Mesendoderm (in vitro differentiated cells): Measurements from ENCODE around the gene PLCB1.

Experiments used
- DNase-seq: peaks from one replicate; pipeline ENCODE4 v3.0.0; 2013
- H2AK5ac ChIP-seq: 2 replicates; pipeline ENCODE4 v1.6.1; 2013; ENCODE audit warnings: low read length, inconsistent platforms
- H2BK120ac ChIP-seq: 2 replicates; pipeline ENCODE4 v1.6.1; 2013; ENCODE audit warnings: low read depth, mild to moderate bottlenecking, low read length, moderate library complexity, mixed read lengths
- H2BK15ac ChIP-seq: replicated peaks from 2 replicates; pipeline ENCODE4 v1.6.1; 2013; ENCODE audit warnings: low read depth, mild to moderate bottlenecking, moderate library complexity
- H2BK5ac ChIP-seq: 2 replicates; pipeline ENCODE4 v1.6.1; 2013; ENCODE audit warnings: low read length, inconsistent platforms
- H3K18ac ChIP-seq: 2 replicates; pipeline ENCODE4 v1.6.1; 2013; ENCODE audit warnings: mild to moderate bottlenecking, low read length, mixed read lengths
- H3K23ac ChIP-seq: one replicate; pipeline ENCODE4 v1.6.1; 2013; ENCODE audit warnings: low read length
- H3K27ac ChIP-seq: 2 replicates; pipeline ENCODE4 v1.5.1; 2013; ENCODE audit warnings: low read depth, mild to moderate bottlenecking, inconsistent platforms, low read length, moderate library complexity
- H3K27me3 ChIP-seq: 2 replicates; pipeline ENCODE4 v1.6.1; 2013; ENCODE audit warnings: low read length, control low read depth, mild to moderate bottlenecking, inconsistent platforms; ENCODE audit not compliant: insufficient read depth, poor library complexity
- H3K36me3 ChIP-seq: 2 replicates; pipeline ENCODE4 v1.6.1; 2013; ENCODE audit warnings: low read length, inconsistent platforms; ENCODE audit not compliant: control insufficient read depth, insufficient read depth
- H3K4ac ChIP-seq: one replicate; pipeline ENCODE4 v1.6.1; 2013; ENCODE audit warnings: low read depth, mild to moderate bottlenecking, low read length, moderate library complexity
- H3K4me1 ChIP-seq: 2 replicates; pipeline ENCODE4 v1.6.1; 2013; ENCODE audit warnings: low read depth, low read length, inconsistent platforms; ENCODE audit not compliant: control insufficient read depth
- H3K4me2 ChIP-seq: 2 replicates; pipeline ENCODE4 v1.6.1; 2013; ENCODE audit warnings: low read length
- H3K4me3 ChIP-seq: 2 replicates; pipeline ENCODE4 v1.5.1; 2013; ENCODE audit warnings: mild to moderate bottlenecking, low read length
- H3K56ac ChIP-seq: one replicate; pipeline ENCODE4 v1.6.1; 2013; ENCODE audit warnings: low read length
- H3K79me1 ChIP-seq: 2 replicates; pipeline ENCODE4 v1.6.1; 2013; ENCODE audit warnings: low read length, inconsistent platforms
- H3K79me2 ChIP-seq: 2 replicates; pipeline ENCODE4 v1.6.1; 2013; ENCODE audit warnings: mild to moderate bottlenecking, low read length; ENCODE audit not compliant: control insufficient read depth, insufficient read depth
- H3K9ac ChIP-seq: 2 replicates; pipeline ENCODE4 v1.6.1; 2013; ENCODE audit warnings: low read length, inconsistent platforms
- H4K5ac ChIP-seq: one replicate; pipeline ENCODE4 v1.6.1; 2013; ENCODE audit warnings: low read length
- H4K8ac ChIP-seq: one replicate; pipeline ENCODE4 v1.6.1; 2013; ENCODE audit warnings: low read depth, mild to moderate bottlenecking, control low read depth, low read length, moderate library complexity
- WGBS: extraction: QIAGEN DNeasy Blood & Tissue Kit; methylation state at CpG from one replicate; pipeline ENCODE4 v1.1.7; 2013; ENCODE audit warnings: low lambda C conversion rate, missing lambda C conversion rate; ENCODE audit not compliant: insufficient coverage; ENCODE audit errors: extremely low coverage; 5-methylcytosine and 5-hydroxymethylcytosine counted together

PLCB1 gene

DNA sequence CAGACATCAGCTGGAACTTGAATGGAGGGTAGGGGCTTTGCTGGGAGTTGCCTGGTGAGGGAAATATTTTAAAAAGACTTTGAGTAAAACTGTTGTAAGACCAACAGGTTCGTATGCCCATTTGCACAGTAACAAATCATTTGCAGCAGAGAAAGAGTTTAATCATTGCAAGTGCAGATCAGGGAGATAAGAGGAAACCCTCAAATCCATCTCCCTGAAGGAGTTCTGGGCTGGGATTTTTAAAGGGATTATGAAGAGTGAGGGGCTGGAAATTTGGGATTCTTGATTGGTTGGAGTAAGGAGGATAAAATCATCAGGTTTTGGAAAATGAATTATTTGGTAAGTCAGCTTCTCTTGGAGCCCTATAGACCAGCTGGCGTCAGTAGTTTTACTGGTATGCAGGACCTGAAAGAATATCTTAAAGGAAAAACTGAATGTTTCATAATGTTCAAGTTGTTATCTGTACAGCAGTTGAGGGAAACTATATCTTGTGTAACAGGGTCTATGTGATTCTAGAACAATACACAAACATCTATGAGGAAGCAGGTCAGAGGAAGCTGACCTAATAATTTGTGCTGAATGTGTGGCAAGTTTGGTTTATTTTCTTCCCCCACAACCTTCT is 295.5 kb downstream of the PLCB1 start:
- Histone ChIP-seq H4K5ac (no peak overlapping the region), H2BK120ac (no peak overlapping the region), H3K56ac (no peak overlapping the region), H3K4me2 (no peak overlapping the region), H3K79me2 (no peaks in the 10 kb centered on the region), H3K36me3 (no peaks in the 10 kb centered on the region), H3K27ac (no peak overlapping the region), H2AK5ac (no peak overlapping the region), H3K23ac (no peak overlapping the region), H3K9ac (no peak overlapping the region), H3K4me1 (peaks cover 4% of the 10 kb centered on the region), H2BK15ac (no peak overlapping the region), H3K18ac (no peak overlapping the region), H3K4ac (no peak overlapping the region), H3K4me3 (no peak overlapping the region), H4K8ac (no peak overlapping the region), H2BK5ac (no peak overlapping the region), H3K79me1 (no peaks in the 10 kb centered on the region), H3K27me3 (no peaks in the 10 kb centered on the region)
- no peak for DNase-seq
- no CpG with 5 or more reads among the region's 2 CpGs for WGBS

DNA sequence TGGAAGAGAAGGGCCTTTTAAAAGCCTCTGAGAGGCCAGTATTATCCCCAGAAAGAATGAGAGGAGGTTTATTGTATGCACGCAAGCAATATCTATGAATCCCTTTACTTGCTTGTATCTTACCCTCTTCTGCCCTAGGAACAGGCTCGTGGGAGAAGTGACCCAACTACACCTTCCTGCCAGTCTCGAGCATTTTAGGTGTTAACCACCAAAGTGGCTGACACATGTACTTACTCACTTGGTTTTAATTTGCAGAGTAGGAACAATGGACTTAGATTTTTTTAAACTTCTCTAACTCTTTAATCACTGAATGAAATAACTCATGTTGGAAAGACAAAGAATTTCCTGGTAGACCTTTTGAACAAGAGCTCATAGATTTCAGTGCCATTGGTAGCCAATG is 296.9 kb downstream of the PLCB1 start:
- H3K23ac ChIP-seq, result no peak overlapping the region
- DNase-seq, result no peak
- no peak overlapping the region for H3K4ac ChIP-seq
- H3K27me3 ChIP-seq, result no peaks in the 10 kb centered on the region
- H3K56ac ChIP-seq, result no peak overlapping the region
- H3K4me3 ChIP-seq, result no peak overlapping the region
- no peak overlapping the region for H2BK120ac ChIP-seq
- no peak overlapping the region for H4K5ac ChIP-seq
- H3K27ac ChIP-seq, result no peak overlapping the region
- H2AK5ac ChIP-seq, result no peak overlapping the region
- no peak overlapping the region for H2BK5ac ChIP-seq
- no peak overlapping the region for H3K9ac ChIP-seq
- H3K4me1 ChIP-seq, result peaks cover 7% of the 10 kb centered on the region
- no peak overlapping the region for H2BK15ac ChIP-seq
- H3K36me3 ChIP-seq, result no peaks in the 10 kb centered on the region
- no peak overlapping the region for H3K4me2 ChIP-seq
- H3K18ac ChIP-seq, result no peak overlapping the region
- no CpG with 5 or more reads among the region's 3 CpGs for WGBS
- H3K79me1 ChIP-seq, result no peaks in the 10 kb centered on the region
- H3K79me2 ChIP-seq, result no peaks in the 10 kb centered on the region
- no peak overlapping the region for H4K8ac ChIP-seq

GRCh38 chr20:8431538-8432434 is 299.7 kb downstream of the PLCB1 start:
- H2BK120ac ChIP-seq, result no peak overlapping the region
- peak; percentile 31 for DNase-seq
- H2BK5ac ChIP-seq, result no peak overlapping the region
- H2BK15ac ChIP-seq, result no peak overlapping the region
- H3K23ac ChIP-seq, result no peak overlapping the region
- H3K79me1 ChIP-seq, result no peaks in the 10 kb centered on the region
- H3K36me3 ChIP-seq, result no peaks in the 10 kb centered on the region
- peak overlapping the region; percentile 16 for H3K27ac ChIP-seq
- H3K56ac ChIP-seq, result peak overlapping the region; percentile 57
- H3K18ac ChIP-seq, result peak overlapping the region; percentile 39
- H3K4ac ChIP-seq, result peak overlapping the region; percentile 97
- H3K4me3 ChIP-seq, result no peak overlapping the region
- peak overlapping the region; percentile 78 for H4K8ac ChIP-seq
- no peak overlapping the region for H4K5ac ChIP-seq
- H3K4me1 ChIP-seq, result peaks cover 7% of the 10 kb centered on the region
- H3K4me2 ChIP-seq, result no peak overlapping the region
- H3K27me3 ChIP-seq, result no peaks in the 10 kb centered on the region
- H2AK5ac ChIP-seq, result no peak overlapping the region
- H3K79me2 ChIP-seq, result no peaks in the 10 kb centered on the region
- WGBS, result no CpG with 5 or more reads among the region's 11 CpGs
- no peak overlapping the region for H3K9ac ChIP-seq

GRCh38 chr20:8432435-8433148 is 300.5 kb downstream of the PLCB1 start:
- no peak overlapping the region for H2BK15ac ChIP-seq
- no peak overlapping the region for H4K8ac ChIP-seq
- no peak overlapping the region for H3K4me2 ChIP-seq
- no CpG with 5 or more reads among the region's 7 CpGs for WGBS
- H3K18ac ChIP-seq, result peak overlapping the region; percentile 60
- H3K36me3 ChIP-seq, result no peaks in the 10 kb centered on the region
- H3K79me2 ChIP-seq, result no peaks in the 10 kb centered on the region
- H3K4ac ChIP-seq, result peak overlapping the region; percentile 97
- no peak overlapping the region for H3K56ac ChIP-seq
- H3K27ac ChIP-seq, result peak overlapping the region; percentile 28
- no peak overlapping the region for H4K5ac ChIP-seq
- H3K79me1 ChIP-seq, result no peaks in the 10 kb centered on the region
- peaks cover 7% of the 10 kb centered on the region for H3K4me1 ChIP-seq
- no peak overlapping the region for H2BK5ac ChIP-seq
- peak; percentile 84 for DNase-seq
- no peak overlapping the region for H2AK5ac ChIP-seq
- H3K4me3 ChIP-seq, result no peak overlapping the region
- H3K27me3 ChIP-seq, result no peaks in the 10 kb centered on the region
- H2BK120ac ChIP-seq, result no peak overlapping the region
- H3K23ac ChIP-seq, result no peak overlapping the region
- no peak overlapping the region for H3K9ac ChIP-seq

- H3K79me2 ChIP-seq, result no peaks in the 10 kb centered on the region
- H3K18ac ChIP-seq, result no peak overlapping the region
- peak overlapping the region; percentile 27 for H3K56ac ChIP-seq
- no peaks in the 10 kb centered on the region for H3K79me1 ChIP-seq
- H2BK120ac ChIP-seq, result no peak overlapping the region
- no peak overlapping the region for H4K5ac ChIP-seq
- H2AK5ac ChIP-seq, result no peak overlapping the region
- WGBS, result no CpG with 5 or more reads among the region's 3 CpGs
- H3K4ac ChIP-seq, result no peak overlapping the region
- no peaks in the 10 kb centered on the region for H3K27me3 ChIP-seq
- H3K4me1 ChIP-seq, result peaks cover 7% of the 10 kb centered on the region
- H3K9ac ChIP-seq, result no peak overlapping the region
- no peak overlapping the region for H3K23ac ChIP-seq
- peak overlapping the region; percentile 28 for H3K27ac ChIP-seq
- H2BK5ac ChIP-seq, result no peak overlapping the region
- H2BK15ac ChIP-seq, result no peak overlapping the region
- H4K8ac ChIP-seq, result no peak overlapping the region
- H3K36me3 ChIP-seq, result no peaks in the 10 kb centered on the region
- no peak overlapping the region for H3K4me2 ChIP-seq
- peak; percentile 78 for DNase-seq
- no peak overlapping the region for H3K4me3 ChIP-seq
Measured at GRCh38 chr20:8433291-8433690, 301.2 kb downstream of the PLCB1 start.
